H9 (cell line): ENCODE results near the gene TTC39A. TPM values are rescaled to one million over a fixed set of nuclear protein-coding genes. Genes with fewer than 3 reads are reported as not detected.

Experiments used
- DNase-seq: peaks from one replicate; pipeline ENCODE4 v3.0.0-alpha.2; 2017
- H2AFZ ChIP-seq: one replicate; pipeline ENCODE4 v1.6.1; 2013; ENCODE audit warnings: mild to moderate bottlenecking, low read length, control low read depth, moderate library complexity
- H2AK5ac ChIP-seq: 2 replicates; pipeline ENCODE4 v1.6.1; 2013; ENCODE audit warnings: low read length, control low read depth, mixed read lengths; ENCODE audit not compliant: insufficient read length
- H2BK120ac ChIP-seq: one replicate; pipeline ENCODE4 v1.6.1; 2013; ENCODE audit warnings: low read depth, mild to moderate bottlenecking, low read length, control low read depth, inconsistent platforms; ENCODE audit not compliant: poor library complexity, severe bottlenecking
- H2BK12ac ChIP-seq: 2 replicates; pipeline ENCODE4 v1.6.1; 2013; ENCODE audit warnings: low read length, control low read depth, mixed read lengths, low read depth; ENCODE audit not compliant: insufficient read length
- H2BK15ac ChIP-seq: 2 replicates; pipeline ENCODE4 v1.6.1; 2013; ENCODE audit warnings: low read depth, low read length, control low read depth
- H2BK20ac ChIP-seq: one replicate; pipeline ENCODE4 v1.6.1; 2013; ENCODE audit warnings: low read depth, mild to moderate bottlenecking, low read length, control low read depth, inconsistent platforms; ENCODE audit not compliant: poor library complexity, severe bottlenecking
- H2BK5ac ChIP-seq: 2 replicates; pipeline ENCODE4 v1.6.1; 2013; ENCODE audit warnings: low read length, control low read depth, mixed read lengths; ENCODE audit not compliant: insufficient read length
- H3K14ac ChIP-seq: 2 replicates; pipeline ENCODE4 v1.6.1; 2013; ENCODE audit warnings: low read length, control low read depth; ENCODE audit not compliant: insufficient read depth
- H3K18ac ChIP-seq: 2 replicates; pipeline ENCODE4 v1.6.1; 2013; ENCODE audit warnings: low read depth, mild to moderate bottlenecking, mixed read lengths, low read length, control low read depth; ENCODE audit not compliant: insufficient read length
- H3K23ac ChIP-seq: 2 replicates; pipeline ENCODE4 v1.6.1; 2013; ENCODE audit warnings: low read length, control low read depth, mixed read lengths, low read depth; ENCODE audit not compliant: insufficient read length
- H3K23me2 ChIP-seq: 2 replicates; pipeline ENCODE4 v1.6.1; 2013; ENCODE audit warnings: low read depth, mild to moderate bottlenecking, mixed read lengths, low read length, control low read depth; ENCODE audit not compliant: insufficient read length, poor library complexity, severe bottlenecking
- H3K27ac ChIP-seq: 2 replicates; pipeline ENCODE4 v1.5.1; 2013; ENCODE audit warnings: low read length, control low read depth, mixed read lengths, low read depth; ENCODE audit not compliant: insufficient read length
- H3K27me3 ChIP-seq: 2 replicates; pipeline ENCODE4 v1.6.1; 2013; ENCODE audit warnings: low read length, control low read depth, inconsistent platforms; ENCODE audit not compliant: insufficient read depth
- H3K4ac ChIP-seq: 2 replicates; pipeline ENCODE4 v1.6.1; 2013; ENCODE audit warnings: low read depth, mild to moderate bottlenecking, control low read depth, inconsistent platforms, low read length, moderate library complexity
- H3K4me1 ChIP-seq: 2 replicates; pipeline ENCODE4 v1.6.1; 2013; ENCODE audit warnings: low read length, control low read depth, inconsistent platforms; ENCODE audit not compliant: insufficient read depth
- H3K4me2 ChIP-seq: 2 replicates; pipeline ENCODE4 v1.6.1; 2013; ENCODE audit warnings: low read length, control low read depth, mixed read lengths; ENCODE audit not compliant: insufficient read length, insufficient read depth
- H3K56ac ChIP-seq: 2 replicates; pipeline ENCODE4 v1.6.1; 2013; ENCODE audit warnings: low read depth, mild to moderate bottlenecking, mixed read lengths, low read length, control low read depth; ENCODE audit not compliant: insufficient read length
- H3K79me1 ChIP-seq: 2 replicates; pipeline ENCODE4 v1.6.1; 2013; ENCODE audit warnings: low read depth, mild to moderate bottlenecking, moderate library complexity, low read length, control low read depth, inconsistent platforms; ENCODE audit not compliant: insufficient read depth, poor library complexity, severe bottlenecking
- H3K79me2 ChIP-seq: 2 replicates; pipeline ENCODE4 v1.6.1; 2013; ENCODE audit warnings: low read length, control low read depth, inconsistent platforms; ENCODE audit not compliant: insufficient read depth
- H3K9ac ChIP-seq: 2 replicates; pipeline ENCODE4 v1.6.1; 2013; ENCODE audit warnings: low read length, control low read depth, mixed read lengths; ENCODE audit not compliant: insufficient read length; ENCODE audit errors: extremely low read depth
- H3K9me3 ChIP-seq: one replicate; pipeline ENCODE4 v1.6.1; 2013; ENCODE audit warnings: low read depth, low read length, inconsistent platforms; ENCODE audit not compliant: control insufficient read depth
- H3T11ph ChIP-seq: one replicate; pipeline ENCODE4 v1.6.1; 2013; ENCODE audit warnings: mild to moderate bottlenecking, low read length, control low read depth, inconsistent platforms
- H4K20me1 ChIP-seq: one replicate; pipeline ENCODE4 v1.6.1; 2013; ENCODE audit not compliant: control insufficient read depth, insufficient read length, insufficient read depth
- H4K5ac ChIP-seq: 2 replicates; pipeline ENCODE4 v1.6.1; 2013; ENCODE audit warnings: low read depth, mild to moderate bottlenecking, mixed read lengths, low read length, control low read depth; ENCODE audit not compliant: insufficient read length
- H4K8ac ChIP-seq: replicated peaks from 2 replicates; pipeline ENCODE4 v1.6.1; 2013; ENCODE audit warnings: low read length, control low read depth, mixed read lengths, low read depth; ENCODE audit not compliant: insufficient read length
- H4K91ac ChIP-seq: 2 replicates; pipeline ENCODE4 v1.6.1; 2013; ENCODE audit warnings: low read depth, mild to moderate bottlenecking, moderate library complexity, mixed read lengths, low read length, control low read depth; ENCODE audit not compliant: insufficient read length
- H3K27ac Mint-ChIP-seq, 3 experiments: 2 replicates in 2 of 3; 3 replicates in 1 of 3; pipeline ENCODE4 v1.8.0; 2020 to 2021; ENCODE audit warnings: mixed read lengths in 3 of 3, mild to moderate bottlenecking in 1 of 3, moderate library complexity in 1 of 3
- H3K27me3 Mint-ChIP-seq: 2 replicates; pipeline ENCODE4 v1.8.0; 2021; ENCODE audit warnings: low read depth, mild to moderate bottlenecking, moderate library complexity, mixed read lengths
- H3K36me3 Mint-ChIP-seq, 3 experiments: 2 replicates in 2 of 3; 3 replicates in 1 of 3; pipeline ENCODE4 v1.8.0; 2020 to 2021; ENCODE audit warnings: low read depth in 3 of 3, mixed read lengths in 3 of 3; ENCODE audit not compliant: insufficient read depth in 1 of 3
- H3K4me1 Mint-ChIP-seq, 2 experiments: 2 replicates each; pipeline ENCODE4 v1.8.0; 2020; ENCODE audit warnings: mixed read lengths in 2 of 2
- H3K4me3 Mint-ChIP-seq, 2 experiments: 2 replicates in 1 of 2; 3 replicates in 1 of 2; pipeline ENCODE4 v1.8.0; 2020 to 2021; ENCODE audit warnings: mild to moderate bottlenecking in 2 of 2, mixed read lengths in 2 of 2, moderate library complexity in 1 of 2
- H3K9me3 Mint-ChIP-seq, 2 experiments: 2 replicates in 1 of 2; 3 replicates in 1 of 2; pipeline ENCODE4 v1.8.0; 2020; ENCODE audit warnings: mild to moderate bottlenecking in 2 of 2, mixed read lengths in 2 of 2, moderate library complexity in 1 of 2
- CTCF ChIP-seq: fragments of 200-600 bp; sonication (generic); conservative IDR thresholded peaks from 3 replicates; pipeline ENCODE4 v1.8.0; 2021; ENCODE audit warnings: antibody characterized with exemption, mild to moderate bottlenecking
- WGBS: extraction: QIAGEN DNeasy Blood & Tissue Kit; methylation state at CpG from one replicate; pipeline ENCODE4 v1.1.7; 2013; ENCODE audit warnings: missing lambda C conversion rate, low lambda C conversion rate, mixed read lengths; ENCODE audit not compliant: insufficient read length; ENCODE audit errors: extremely low coverage; 5-methylcytosine and 5-hydroxymethylcytosine counted together
- total RNA-seq: library from RNA; stranded (reverse); gene quantifications from 2 replicates; pipeline ENCODE4 v1.2.1, GENCODE V29; 2021

TTC39A gene
- total RNA-seq, 1 experiment from 2014 or later, result 7.7 TPM

GRCh38 chr1:51373898-51374297, 43.5 kb upstream of the TTC39A start:
- Histone ChIP-seq H3K27ac (no peak overlapping the region), H3K4ac (no peak overlapping the region), H2BK120ac (no peak overlapping the region), H3K9ac (no peak overlapping the region), H3K56ac (no peak overlapping the region), H3K23ac (no peak overlapping the region), H3K27me3 (no peaks in the 10 kb centered on the region), H2BK5ac (no peak overlapping the region), H2BK15ac (no peak overlapping the region), H2AFZ (no peak overlapping the region), H3T11ph (no peak overlapping the region), H3K23me2 (no peaks in the 10 kb centered on the region), H2AK5ac (no peak overlapping the region), H2BK20ac (no peak overlapping the region), H3K18ac (no peak overlapping the region), H3K9me3 (no peaks in the 10 kb centered on the region), H4K91ac (no peak overlapping the region), H3K4me1 (no peaks in the 10 kb centered on the region), H2BK12ac (no peak overlapping the region), H3K79me2 (no peaks in the 10 kb centered on the region), H4K8ac (no peak overlapping the region), H4K5ac (no peak overlapping the region), H4K20me1 (no peaks in the 10 kb centered on the region), H3K79me1 (no peaks in the 10 kb centered on the region), H3K4me2 (no peak overlapping the region), H3K14ac (no peak overlapping the region)
- no peaks in the 10 kb centered on the region for H3K27me3 Mint-ChIP-seq
- H3K9me3 Mint-ChIP-seq, result peaks cover 0 to 4% of the 10 kb centered on the region in 2 experiments; a peak in 1 of 5 replicates
- H3K36me3 Mint-ChIP-seq, result peaks cover 20 to 36% (median 22%) of the 10 kb centered on the region in 3 experiments
- no peak for TF ChIP-seq CTCF
- 0 out of 4 replicates have a peak, but pooled peaks cover 0 to 2% of the 10 kb centered on the region in 2 experiments for H3K4me1 Mint-ChIP-seq
- DNase-seq, result no peak
- no peak overlapping the region for H3K4me3 Mint-ChIP-seq
- no peak overlapping the region for H3K27ac Mint-ChIP-seq
- no CpG with 5 or more reads among the region's 3 CpGs for WGBS
